ENCODE results near the gene TUBB3. TPM values are rescaled to one million over a fixed set of nuclear protein-coding genes. Genes with fewer than 3 reads are reported as not detected.

TUBB3 gene
- total RNA-seq, 1 experiment from 2014 or later = 205 TPM

DNA sequence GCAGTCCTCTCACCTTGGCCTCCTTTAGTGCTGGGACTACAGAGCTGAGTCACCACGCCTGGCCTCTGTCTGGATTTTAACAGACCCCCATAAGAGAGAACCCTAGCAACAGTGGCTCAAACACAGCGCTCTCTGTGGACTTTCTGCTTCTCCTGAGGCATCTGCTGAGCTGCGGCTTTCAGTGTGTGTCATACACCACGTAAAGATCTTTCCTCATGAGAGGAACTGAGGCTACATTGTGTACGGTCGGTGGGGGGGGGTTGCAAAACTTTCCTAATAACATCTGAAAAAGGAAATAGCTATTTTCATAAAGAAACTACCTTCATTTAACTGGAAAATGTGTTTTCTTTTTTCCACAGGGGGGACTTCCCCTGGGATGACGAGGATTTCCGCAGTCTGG lies 58.3 kb downstream of the TUBB3 start:
- Histone ChIP-seq H3K4me3 (ENCODE audit: low read depth in 2 of 2, low read length in 2 of 2) (no peak overlapping the region), H3K9me3 (ENCODE audit: control insufficient read depth, insufficient read depth, low read depth, low read length) (no peaks in the 10 kb centered on the region), H3K36me3 (ENCODE audit: control insufficient read depth, insufficient read depth, low read length) (0 out of 2 replicates have a peak, but pooled peaks cover 3% of the 10 kb centered on the region), H3K27me3 (ENCODE audit: control insufficient read depth, insufficient read depth, low read length) (no peaks in the 10 kb centered on the region), H3K27ac (ENCODE audit: low read length) (no peak overlapping the region), H3K4me1 (ENCODE audit: control insufficient read depth, insufficient read depth, low read length) (no peaks in the 10 kb centered on the region)
- no TSS peak for BruUV-seq (replicated peaks)
- in situ Hi-C loops (cut with HindIII; ENCODE audit: low pct_unique_long_range_greater_than_20kb, low sequenced_read_pairs) (no loop called here), intact Hi-C loops (cut with micrococcal nuclease; ENCODE audit: unreplicated experiment) (no loop called here)
- ChIA-PET POLR2A (no interaction called here), CTCF (no interaction called here)
- DNase-seq (ENCODE audit: low read depth, low spot score) (no peak), ATAC-seq (no peak)
- TF ChIP-seq POLR2AphosphoS5 (IDR thresholded peaks at IDR 0.05; ENCODE audit: low read depth, low read length) (no peak), TCF7L2 (IDR thresholded peaks at IDR 0.05; ENCODE audit: low read depth, low read length) (no peak)
- TF ChIP-seq, protein P1, sequence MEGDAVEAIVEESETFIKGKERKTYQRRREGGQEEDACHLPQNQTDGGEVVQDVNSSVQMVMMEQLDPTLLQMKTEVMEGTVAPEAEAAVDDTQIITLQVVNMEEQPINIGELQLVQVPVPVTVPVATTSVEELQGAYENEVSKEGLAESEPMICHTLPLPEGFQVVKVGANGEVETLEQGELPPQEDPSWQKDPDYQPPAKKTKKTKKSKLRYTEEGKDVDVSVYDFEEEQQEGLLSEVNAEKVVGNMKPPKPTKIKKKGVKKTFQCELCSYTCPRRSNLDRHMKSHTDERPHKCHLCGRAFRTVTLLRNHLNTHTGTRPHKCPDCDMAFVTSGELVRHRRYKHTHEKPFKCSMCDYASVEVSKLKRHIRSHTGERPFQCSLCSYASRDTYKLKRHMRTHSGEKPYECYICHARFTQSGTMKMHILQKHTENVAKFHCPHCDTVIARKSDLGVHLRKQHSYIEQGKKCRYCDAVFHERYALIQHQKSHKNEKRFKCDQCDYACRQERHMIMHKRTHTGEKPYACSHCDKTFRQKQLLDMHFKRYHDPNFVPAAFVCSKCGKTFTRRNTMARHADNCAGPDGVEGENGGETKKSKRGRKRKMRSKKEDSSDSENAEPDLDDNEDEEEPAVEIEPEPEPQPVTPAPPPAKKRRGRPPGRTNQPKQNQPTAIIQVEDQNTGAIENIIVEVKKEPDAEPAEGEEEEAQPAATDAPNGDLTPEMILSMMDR (IDR thresholded peaks at IDR 0.05) = no peak

DNA sequence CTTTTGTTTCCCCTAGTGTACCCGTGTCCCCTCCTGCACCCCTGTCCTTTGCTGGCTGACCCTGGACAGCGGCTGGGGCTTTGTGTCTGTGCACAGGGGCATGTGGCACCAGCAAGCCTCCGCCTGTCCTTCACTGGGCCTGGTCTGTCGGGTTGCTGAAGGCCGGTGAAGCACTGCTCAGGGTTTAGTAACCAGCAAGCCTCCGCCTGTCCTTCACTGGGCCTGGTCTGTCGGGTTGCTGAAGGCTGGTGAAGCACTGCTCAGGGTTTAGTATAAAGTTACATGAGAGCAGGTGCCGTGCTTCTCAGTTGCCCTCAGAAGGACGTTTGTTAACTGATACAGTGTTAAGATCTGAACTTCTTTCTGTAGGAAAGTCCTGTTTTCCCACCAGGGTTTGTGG lies 59.2 kb downstream of the TUBB3 start:
- no peaks in the 10 kb centered on the region for H3K9me3 ChIP-seq (ENCODE audit: control insufficient read depth, insufficient read depth, low read depth, low read length)
- no peak overlapping the region for H3K27ac ChIP-seq (ENCODE audit: low read length)
- TF ChIP-seq, protein P2, sequence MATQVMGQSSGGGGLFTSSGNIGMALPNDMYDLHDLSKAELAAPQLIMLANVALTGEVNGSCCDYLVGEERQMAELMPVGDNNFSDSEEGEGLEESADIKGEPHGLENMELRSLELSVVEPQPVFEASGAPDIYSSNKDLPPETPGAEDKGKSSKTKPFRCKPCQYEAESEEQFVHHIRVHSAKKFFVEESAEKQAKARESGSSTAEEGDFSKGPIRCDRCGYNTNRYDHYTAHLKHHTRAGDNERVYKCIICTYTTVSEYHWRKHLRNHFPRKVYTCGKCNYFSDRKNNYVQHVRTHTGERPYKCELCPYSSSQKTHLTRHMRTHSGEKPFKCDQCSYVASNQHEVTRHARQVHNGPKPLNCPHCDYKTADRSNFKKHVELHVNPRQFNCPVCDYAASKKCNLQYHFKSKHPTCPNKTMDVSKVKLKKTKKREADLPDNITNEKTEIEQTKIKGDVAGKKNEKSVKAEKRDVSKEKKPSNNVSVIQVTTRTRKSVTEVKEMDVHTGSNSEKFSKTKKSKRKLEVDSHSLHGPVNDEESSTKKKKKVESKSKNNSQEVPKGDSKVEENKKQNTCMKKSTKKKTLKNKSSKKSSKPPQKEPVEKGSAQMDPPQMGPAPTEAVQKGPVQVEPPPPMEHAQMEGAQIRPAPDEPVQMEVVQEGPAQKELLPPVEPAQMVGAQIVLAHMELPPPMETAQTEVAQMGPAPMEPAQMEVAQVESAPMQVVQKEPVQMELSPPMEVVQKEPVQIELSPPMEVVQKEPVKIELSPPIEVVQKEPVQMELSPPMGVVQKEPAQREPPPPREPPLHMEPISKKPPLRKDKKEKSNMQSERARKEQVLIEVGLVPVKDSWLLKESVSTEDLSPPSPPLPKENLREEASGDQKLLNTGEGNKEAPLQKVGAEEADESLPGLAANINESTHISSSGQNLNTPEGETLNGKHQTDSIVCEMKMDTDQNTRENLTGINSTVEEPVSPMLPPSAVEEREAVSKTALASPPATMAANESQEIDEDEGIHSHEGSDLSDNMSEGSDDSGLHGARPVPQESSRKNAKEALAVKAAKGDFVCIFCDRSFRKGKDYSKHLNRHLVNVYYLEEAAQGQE (IDR thresholded peaks at IDR 0.05; ENCODE audit: insufficient read depth in 1 of 2, low read depth in 2 of 2, low read length in 1 of 2) = no peak
- TF ChIP-seq SIN3A (IDR thresholded peaks at IDR 0.05; ENCODE audit: borderline replicate concordance, insufficient read depth, low read depth, low read length) (no peak), POLR2AphosphoS5 (IDR thresholded peaks at IDR 0.05; ENCODE audit: low read depth, low read length) (no peak)
- TF ChIP-seq, protein P1 (IDR thresholded peaks at IDR 0.05) = no peak
- ChIA-PET POLR2A (no interaction called here), CTCF (no interaction called here)
- no peaks in the 10 kb centered on the region for H3K4me1 ChIP-seq (ENCODE audit: control insufficient read depth, insufficient read depth, low read length)
- no TSS peak for BruUV-seq (replicated peaks)
- 0 out of 2 replicates have a peak, but pooled peaks cover 3% of the 10 kb centered on the region for H3K36me3 ChIP-seq (ENCODE audit: control insufficient read depth, insufficient read depth, low read length)
- no peak for DNase-seq (ENCODE audit: low read depth, low spot score)
- in situ Hi-C loops (cut with HindIII; ENCODE audit: low pct_unique_long_range_greater_than_20kb, low sequenced_read_pairs) (no loop called here), intact Hi-C loops (cut with micrococcal nuclease; ENCODE audit: unreplicated experiment) (no loop called here)
- H3K4me3 ChIP-seq (ENCODE audit: low read depth in 2 of 2, low read length in 2 of 2) = no peak overlapping the region
- no peaks in the 10 kb centered on the region for H3K27me3 ChIP-seq (ENCODE audit: control insufficient read depth, insufficient read depth, low read length)
- no peak for ATAC-seq
